WTC11 (cell line): ENCODE results near the gene JUND. TPM values are rescaled to one million over a fixed set of nuclear protein-coding genes. Genes with fewer than 3 reads are reported as not detected.
A peak's percentile ranks its signal among the peaks of the same experiment; 100 is the strongest.

ENCODE experiments used
- ATAC-seq: fragments of 200-7000 bp; cut with Tn5 transposase; 2 replicates; pipeline ENCODE4 v1.10.0; 2021; ENCODE audit warnings: mild to moderate bottlenecking, moderate library complexity
- CTCF ChIA-PET: fragments of 300-600 bp; sonication (Branson Sonifier 250); formaldehyde crosslinking; loops from one replicate; lab custom pipeline; 2021; ENCODE audit warnings: antibody characterized with exemption; lab: Charles Lee
- POLR2A ChIA-PET: fragments of 350-600 bp; sonication (Branson Sonifier 250); formaldehyde crosslinking; loops from one replicate; lab custom pipeline; 2021; ENCODE audit warnings: antibody characterized with exemption; lab: Charles Lee
- DNase-seq: peaks from one replicate; pipeline ENCODE4 v3.0.0; 2021; ENCODE audit warnings: low spot score
- H3K27ac Mint-ChIP-seq: 2 replicates; pipeline ENCODE4 v1.8.0; 2021; ENCODE audit warnings: mixed read lengths
- H3K27me3 Mint-ChIP-seq: 2 replicates; pipeline ENCODE4 v1.8.0; 2021; ENCODE audit warnings: low read depth, mild to moderate bottlenecking, moderate library complexity, mixed read lengths
- H3K36me3 Mint-ChIP-seq: 2 replicates; pipeline ENCODE4 v1.8.0; 2021; ENCODE audit warnings: mixed read lengths
- H3K4me1 Mint-ChIP-seq: 2 replicates; pipeline ENCODE4 v1.8.0; 2022; ENCODE audit warnings: mixed read lengths
- H3K4me3 Mint-ChIP-seq: 2 replicates; pipeline ENCODE4 v1.8.0; 2021; ENCODE audit warnings: mild to moderate bottlenecking, moderate library complexity, mixed read lengths
- H3K9me3 Mint-ChIP-seq: 2 replicates; pipeline ENCODE4 v1.8.0; 2021; ENCODE audit warnings: mixed read lengths
- CREM ChIP-seq: sonication (generic); formaldehyde crosslinking; IDR thresholded peaks from 2 replicates; pipeline ENCODE4 v1.8.1; 2022; ENCODE audit warnings: mild to moderate bottlenecking, missing genetic modification reagents, moderate library complexity
- NFATC4 ChIP-seq: fragments of 250-450 bp; sonication (Bioruptor Pico); IDR thresholded peaks from 2 replicates; pipeline ENCODE4 v1.9.0; 2021; ENCODE audit warnings: mild to moderate bottlenecking
- NFYB ChIP-seq: sonication (generic); formaldehyde crosslinking; conservative IDR thresholded peaks from 2 replicates; pipeline ENCODE4 v1.8.0; 2022; ENCODE audit warnings: low read depth, missing genetic modification reagents
- OVOL2 ChIP-seq: fragments of 250-450 bp; sonication (Bioruptor Pico); IDR thresholded peaks from 2 replicates; pipeline ENCODE4 v1.9.0; 2021; ENCODE audit warnings: mild to moderate bottlenecking, borderline replicate concordance
- ZNF219 ChIP-seq: sonication (generic); formaldehyde crosslinking; IDR thresholded peaks from 2 replicates; pipeline ENCODE4 v1.8.0; 2023; ENCODE audit warnings: missing genetic modification reagents, mild to moderate bottlenecking, borderline replicate concordance
- ZNF423 ChIP-seq: fragments of 250-450 bp; sonication (Bioruptor Pico); IDR thresholded peaks from 2 replicates; pipeline ENCODE4 v2.1.2; 2022; ENCODE audit warnings: mild to moderate bottlenecking, moderate library complexity
- total RNA-seq: library from RNA; stranded (reverse); gene quantifications from 3 replicates; pipeline ENCODE4 v1.2.3, GENCODE V29; 2021
- TF ChIP-seq, protein P1 (sequence below): fragments of 250-450 bp; sonication (Bioruptor Pico); IDR thresholded peaks from 2 replicates; pipeline ENCODE4 v1.9.0; 2021; ENCODE audit warnings: mild to moderate bottlenecking
- TF ChIP-seq, protein P2 (sequence below): sonication (generic); formaldehyde crosslinking; IDR thresholded peaks from 2 replicates; pipeline ENCODE4 v1.8.0; 2023; ENCODE audit warnings: mild to moderate bottlenecking, missing genetic modification reagents
- TF ChIP-seq, protein P3 (sequence below): fragments of 250-450 bp; sonication (Bioruptor Pico); IDR thresholded peaks from 2 replicates; pipeline ENCODE4 v1.9.0; 2021; ENCODE audit warnings: mild to moderate bottlenecking, borderline replicate concordance
- TF ChIP-seq, protein P4 (sequence below): sonication (generic); formaldehyde crosslinking; IDR thresholded peaks from 2 replicates; pipeline ENCODE4 v1.8.0; 2023; ENCODE audit warnings: missing genetic modification reagents, mild to moderate bottlenecking, borderline replicate concordance
- TF ChIP-seq, protein P5 (sequence below): fragments of 250-450 bp; sonication (Bioruptor Pico); IDR thresholded peaks from 2 replicates; pipeline ENCODE4 v1.9.0; 2021; ENCODE audit warnings: moderate library complexity, mild to moderate bottlenecking, inconsistent platforms, borderline replicate concordance
- TF ChIP-seq, protein P6 (sequence below): sonication (generic); formaldehyde crosslinking; IDR thresholded peaks from 2 replicates; pipeline ENCODE4 v1.8.1; 2023; ENCODE audit warnings: mild to moderate bottlenecking, missing genetic modification reagents, moderate library complexity
- TF ChIP-seq, protein P7 (sequence below): sonication (generic); formaldehyde crosslinking; IDR thresholded peaks from 2 replicates; pipeline ENCODE4 v1.8.0; 2022; ENCODE audit warnings: mild to moderate bottlenecking, missing genetic modification reagents
- TF ChIP-seq, protein P8 (sequence below): fragments of 250-450 bp; sonication (Bioruptor Pico); IDR thresholded peaks from 2 replicates; pipeline ENCODE4 v2.1.2; 2022; ENCODE audit warnings: mild to moderate bottlenecking, moderate library complexity
- TF ChIP-seq, protein P9 (sequence below): sonication (generic); formaldehyde crosslinking; conservative IDR thresholded peaks from 2 replicates; pipeline ENCODE4 v1.8.1; 2022; ENCODE audit warnings: mild to moderate bottlenecking, missing genetic modification reagents

JUND gene
- total RNA-seq, 1 experiment from 2014 or later, result 121 TPM

DNA sequence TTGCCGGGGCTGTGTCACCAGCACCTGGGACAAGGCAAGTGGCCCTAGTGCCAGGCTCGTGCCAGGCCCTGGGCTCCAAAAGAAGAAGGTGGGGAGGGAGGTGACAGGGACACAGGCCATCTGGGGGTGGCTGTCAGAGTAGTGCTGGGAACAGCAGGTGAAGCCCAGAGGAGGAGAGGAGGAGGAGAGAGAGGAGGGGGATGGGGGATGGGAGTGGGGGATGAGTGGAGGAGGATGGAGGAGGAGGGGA lies 22.7 kb upstream of the JUND start:
- peak overlapping the region; percentile 96 for H3K27ac Mint-ChIP-seq
- peak; percentile 8 for ATAC-seq
- CTCF ChIA-PET, result interaction anchor here (0.7 to 5.4 kb wide), 9 partner anchors 11 to 106 kb away, joined by 3 to 82 read pairs (median 4); partner anchors contain the start of genes JUND and LSM4

More for the DNA sequence above, 22.7 kb upstream of the JUND start:
- H3K4me1 Mint-ChIP-seq, result peaks cover 39% of the 10 kb centered on the region
- TF ChIP-seq CREM (CRISPR knock-in tag), result no peak
- TF ChIP-seq, protein P1, sequence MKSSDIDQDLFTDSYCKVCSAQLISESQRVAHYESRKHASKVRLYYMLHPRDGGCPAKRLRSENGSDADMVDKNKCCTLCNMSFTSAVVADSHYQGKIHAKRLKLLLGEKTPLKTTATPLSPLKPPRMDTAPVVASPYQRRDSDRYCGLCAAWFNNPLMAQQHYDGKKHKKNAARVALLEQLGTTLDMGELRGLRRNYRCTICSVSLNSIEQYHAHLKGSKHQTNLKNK, result no peak
- TF ChIP-seq, protein P2, sequence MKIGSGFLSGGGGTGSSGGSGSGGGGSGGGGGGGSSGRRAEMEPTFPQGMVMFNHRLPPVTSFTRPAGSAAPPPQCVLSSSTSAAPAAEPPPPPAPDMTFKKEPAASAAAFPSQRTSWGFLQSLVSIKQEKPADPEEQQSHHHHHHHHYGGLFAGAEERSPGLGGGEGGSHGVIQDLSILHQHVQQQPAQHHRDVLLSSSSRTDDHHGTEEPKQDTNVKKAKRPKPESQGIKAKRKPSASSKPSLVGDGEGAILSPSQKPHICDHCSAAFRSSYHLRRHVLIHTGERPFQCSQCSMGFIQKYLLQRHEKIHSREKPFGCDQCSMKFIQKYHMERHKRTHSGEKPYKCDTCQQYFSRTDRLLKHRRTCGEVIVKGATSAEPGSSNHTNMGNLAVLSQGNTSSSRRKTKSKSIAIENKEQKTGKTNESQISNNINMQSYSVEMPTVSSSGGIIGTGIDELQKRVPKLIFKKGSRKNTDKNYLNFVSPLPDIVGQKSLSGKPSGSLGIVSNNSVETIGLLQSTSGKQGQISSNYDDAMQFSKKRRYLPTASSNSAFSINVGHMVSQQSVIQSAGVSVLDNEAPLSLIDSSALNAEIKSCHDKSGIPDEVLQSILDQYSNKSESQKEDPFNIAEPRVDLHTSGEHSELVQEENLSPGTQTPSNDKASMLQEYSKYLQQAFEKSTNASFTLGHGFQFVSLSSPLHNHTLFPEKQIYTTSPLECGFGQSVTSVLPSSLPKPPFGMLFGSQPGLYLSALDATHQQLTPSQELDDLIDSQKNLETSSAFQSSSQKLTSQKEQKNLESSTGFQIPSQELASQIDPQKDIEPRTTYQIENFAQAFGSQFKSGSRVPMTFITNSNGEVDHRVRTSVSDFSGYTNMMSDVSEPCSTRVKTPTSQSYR, result no peak
- TF ChIP-seq, protein P3, sequence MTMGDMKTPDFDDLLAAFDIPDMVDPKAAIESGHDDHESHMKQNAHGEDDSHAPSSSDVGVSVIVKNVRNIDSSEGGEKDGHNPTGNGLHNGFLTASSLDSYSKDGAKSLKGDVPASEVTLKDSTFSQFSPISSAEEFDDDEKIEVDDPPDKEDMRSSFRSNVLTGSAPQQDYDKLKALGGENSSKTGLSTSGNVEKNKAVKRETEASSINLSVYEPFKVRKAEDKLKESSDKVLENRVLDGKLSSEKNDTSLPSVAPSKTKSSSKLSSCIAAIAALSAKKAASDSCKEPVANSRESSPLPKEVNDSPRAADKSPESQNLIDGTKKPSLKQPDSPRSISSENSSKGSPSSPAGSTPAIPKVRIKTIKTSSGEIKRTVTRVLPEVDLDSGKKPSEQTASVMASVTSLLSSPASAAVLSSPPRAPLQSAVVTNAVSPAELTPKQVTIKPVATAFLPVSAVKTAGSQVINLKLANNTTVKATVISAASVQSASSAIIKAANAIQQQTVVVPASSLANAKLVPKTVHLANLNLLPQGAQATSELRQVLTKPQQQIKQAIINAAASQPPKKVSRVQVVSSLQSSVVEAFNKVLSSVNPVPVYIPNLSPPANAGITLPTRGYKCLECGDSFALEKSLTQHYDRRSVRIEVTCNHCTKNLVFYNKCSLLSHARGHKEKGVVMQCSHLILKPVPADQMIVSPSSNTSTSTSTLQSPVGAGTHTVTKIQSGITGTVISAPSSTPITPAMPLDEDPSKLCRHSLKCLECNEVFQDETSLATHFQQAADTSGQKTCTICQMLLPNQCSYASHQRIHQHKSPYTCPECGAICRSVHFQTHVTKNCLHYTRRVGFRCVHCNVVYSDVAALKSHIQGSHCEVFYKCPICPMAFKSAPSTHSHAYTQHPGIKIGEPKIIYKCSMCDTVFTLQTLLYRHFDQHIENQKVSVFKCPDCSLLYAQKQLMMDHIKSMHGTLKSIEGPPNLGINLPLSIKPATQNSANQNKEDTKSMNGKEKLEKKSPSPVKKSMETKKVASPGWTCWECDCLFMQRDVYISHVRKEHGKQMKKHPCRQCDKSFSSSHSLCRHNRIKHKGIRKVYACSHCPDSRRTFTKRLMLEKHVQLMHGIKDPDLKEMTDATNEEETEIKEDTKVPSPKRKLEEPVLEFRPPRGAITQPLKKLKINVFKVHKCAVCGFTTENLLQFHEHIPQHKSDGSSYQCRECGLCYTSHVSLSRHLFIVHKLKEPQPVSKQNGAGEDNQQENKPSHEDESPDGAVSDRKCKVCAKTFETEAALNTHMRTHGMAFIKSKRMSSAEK (CRISPR knock-in tag), result no peak
- TF ChIP-seq ZNF423 (CRISPR knock-in tag), result no peak
- no peak for TF ChIP-seq OVOL2 (CRISPR knock-in tag)
- TF ChIP-seq, protein P4, sequence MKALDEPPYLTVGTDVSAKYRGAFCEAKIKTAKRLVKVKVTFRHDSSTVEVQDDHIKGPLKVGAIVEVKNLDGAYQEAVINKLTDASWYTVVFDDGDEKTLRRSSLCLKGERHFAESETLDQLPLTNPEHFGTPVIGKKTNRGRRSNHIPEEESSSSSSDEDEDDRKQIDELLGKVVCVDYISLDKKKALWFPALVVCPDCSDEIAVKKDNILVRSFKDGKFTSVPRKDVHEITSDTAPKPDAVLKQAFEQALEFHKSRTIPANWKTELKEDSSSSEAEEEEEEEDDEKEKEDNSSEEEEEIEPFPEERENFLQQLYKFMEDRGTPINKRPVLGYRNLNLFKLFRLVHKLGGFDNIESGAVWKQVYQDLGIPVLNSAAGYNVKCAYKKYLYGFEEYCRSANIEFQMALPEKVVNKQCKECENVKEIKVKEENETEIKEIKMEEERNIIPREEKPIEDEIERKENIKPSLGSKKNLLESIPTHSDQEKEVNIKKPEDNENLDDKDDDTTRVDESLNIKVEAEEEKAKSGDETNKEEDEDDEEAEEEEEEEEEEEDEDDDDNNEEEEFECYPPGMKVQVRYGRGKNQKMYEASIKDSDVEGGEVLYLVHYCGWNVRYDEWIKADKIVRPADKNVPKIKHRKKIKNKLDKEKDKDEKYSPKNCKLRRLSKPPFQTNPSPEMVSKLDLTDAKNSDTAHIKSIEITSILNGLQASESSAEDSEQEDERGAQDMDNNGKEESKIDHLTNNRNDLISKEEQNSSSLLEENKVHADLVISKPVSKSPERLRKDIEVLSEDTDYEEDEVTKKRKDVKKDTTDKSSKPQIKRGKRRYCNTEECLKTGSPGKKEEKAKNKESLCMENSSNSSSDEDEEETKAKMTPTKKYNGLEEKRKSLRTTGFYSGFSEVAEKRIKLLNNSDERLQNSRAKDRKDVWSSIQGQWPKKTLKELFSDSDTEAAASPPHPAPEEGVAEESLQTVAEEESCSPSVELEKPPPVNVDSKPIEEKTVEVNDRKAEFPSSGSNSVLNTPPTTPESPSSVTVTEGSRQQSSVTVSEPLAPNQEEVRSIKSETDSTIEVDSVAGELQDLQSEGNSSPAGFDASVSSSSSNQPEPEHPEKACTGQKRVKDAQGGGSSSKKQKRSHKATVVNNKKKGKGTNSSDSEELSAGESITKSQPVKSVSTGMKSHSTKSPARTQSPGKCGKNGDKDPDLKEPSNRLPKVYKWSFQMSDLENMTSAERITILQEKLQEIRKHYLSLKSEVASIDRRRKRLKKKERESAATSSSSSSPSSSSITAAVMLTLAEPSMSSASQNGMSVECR (CRISPR knock-in tag), result no peak
- TF ChIP-seq NFATC4 (CRISPR knock-in tag), result no peak
- TF ChIP-seq, protein P5, sequence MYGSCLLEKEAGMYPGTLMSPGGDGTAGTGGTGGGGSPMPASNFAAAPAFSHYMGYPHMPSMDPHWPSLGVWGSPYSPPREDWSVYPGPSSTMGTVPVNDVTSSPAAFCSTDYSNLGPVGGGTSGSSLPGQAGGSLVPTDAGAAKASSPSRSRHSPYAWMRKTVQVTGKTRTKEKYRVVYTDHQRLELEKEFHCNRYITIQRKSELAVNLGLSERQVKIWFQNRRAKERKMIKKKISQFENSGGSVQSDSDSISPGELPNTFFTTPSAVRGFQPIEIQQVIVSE (CRISPR knock-in tag), result no peak
- TF ChIP-seq, protein P6, sequence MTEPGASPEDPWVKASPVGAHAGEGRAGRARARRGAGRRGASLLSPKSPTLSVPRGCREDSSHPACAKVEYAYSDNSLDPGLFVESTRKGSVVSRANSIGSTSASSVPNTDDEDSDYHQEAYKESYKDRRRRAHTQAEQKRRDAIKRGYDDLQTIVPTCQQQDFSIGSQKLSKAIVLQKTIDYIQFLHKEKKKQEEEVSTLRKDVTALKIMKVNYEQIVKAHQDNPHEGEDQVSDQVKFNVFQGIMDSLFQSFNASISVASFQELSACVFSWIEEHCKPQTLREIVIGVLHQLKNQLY, result no peak
- no peak for TF ChIP-seq NFYB
- TF ChIP-seq ZNF219, result no peak
- TF ChIP-seq, protein P7, sequence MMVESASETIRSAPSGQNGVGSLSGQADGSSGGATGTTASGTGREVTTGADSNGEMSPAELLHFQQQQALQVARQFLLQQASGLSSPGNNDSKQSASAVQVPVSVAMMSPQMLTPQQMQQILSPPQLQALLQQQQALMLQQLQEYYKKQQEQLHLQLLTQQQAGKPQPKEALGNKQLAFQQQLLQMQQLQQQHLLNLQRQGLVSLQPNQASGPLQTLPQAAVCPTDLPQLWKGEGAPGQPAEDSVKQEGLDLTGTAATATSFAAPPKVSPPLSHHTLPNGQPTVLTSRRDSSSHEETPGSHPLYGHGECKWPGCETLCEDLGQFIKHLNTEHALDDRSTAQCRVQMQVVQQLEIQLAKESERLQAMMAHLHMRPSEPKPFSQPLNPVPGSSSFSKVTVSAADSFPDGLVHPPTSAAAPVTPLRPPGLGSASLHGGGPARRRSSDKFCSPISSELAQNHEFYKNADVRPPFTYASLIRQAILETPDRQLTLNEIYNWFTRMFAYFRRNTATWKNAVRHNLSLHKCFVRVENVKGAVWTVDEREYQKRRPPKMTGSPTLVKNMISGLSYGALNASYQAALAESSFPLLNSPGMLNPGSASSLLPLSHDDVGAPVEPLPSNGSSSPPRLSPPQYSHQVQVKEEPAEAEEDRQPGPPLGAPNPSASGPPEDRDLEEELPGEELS (CRISPR knock-in tag), result no peak
- TF ChIP-seq, protein P8, sequence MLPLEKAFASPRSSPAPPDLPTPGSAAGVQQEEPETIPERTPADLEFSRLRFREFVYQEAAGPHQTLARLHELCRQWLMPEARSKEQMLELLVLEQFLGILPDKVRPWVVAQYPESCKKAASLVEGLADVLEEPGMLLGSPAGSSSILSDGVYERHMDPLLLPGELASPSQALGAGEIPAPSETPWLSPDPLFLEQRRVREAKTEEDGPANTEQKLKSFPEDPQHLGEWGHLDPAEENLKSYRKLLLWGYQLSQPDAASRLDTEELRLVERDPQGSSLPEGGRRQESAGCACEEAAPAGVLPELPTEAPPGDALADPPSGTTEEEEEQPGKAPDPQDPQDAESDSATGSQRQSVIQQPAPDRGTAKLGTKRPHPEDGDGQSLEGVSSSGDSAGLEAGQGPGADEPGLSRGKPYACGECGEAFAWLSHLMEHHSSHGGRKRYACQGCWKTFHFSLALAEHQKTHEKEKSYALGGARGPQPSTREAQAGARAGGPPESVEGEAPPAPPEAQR (CRISPR knock-in tag), result no peak
- TF ChIP-seq, protein P9, sequence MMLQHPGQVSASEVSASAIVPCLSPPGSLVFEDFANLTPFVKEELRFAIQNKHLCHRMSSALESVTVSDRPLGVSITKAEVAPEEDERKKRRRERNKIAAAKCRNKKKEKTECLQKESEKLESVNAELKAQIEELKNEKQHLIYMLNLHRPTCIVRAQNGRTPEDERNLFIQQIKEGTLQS (CRISPR knock-in tag), result no peak
- H3K4me3 Mint-ChIP-seq, result peak overlapping the region; percentile 59
- no peak for DNase-seq
- H3K9me3 Mint-ChIP-seq, result no peaks in the 10 kb centered on the region
- POLR2A ChIA-PET, result interaction anchor here (1.0 to 2.6 kb wide), 6 partner anchors 10 to 28 kb away, joined by 4 to 29 read pairs (median 8); partner anchors contain the start of genes JUND and LSM4
- peaks cover 14% of the 10 kb centered on the region for H3K36me3 Mint-ChIP-seq
- no peaks in the 10 kb centered on the region for H3K27me3 Mint-ChIP-seq
